GM12878 (cell line): ENCODE measurements around the gene ADARB1.

Experiments used
- EZH2 ChIP-seq: IDR thresholded peaks from 2 replicates; pipeline ENCODE4 v1.6.1; 2012; ENCODE audit warnings: low read depth, mild to moderate bottlenecking, control low read depth, inconsistent platforms, low read length, borderline replicate concordance; ENCODE audit not compliant: control insufficient read depth
- NFYB ChIP-seq: IDR thresholded peaks from 2 replicates; pipeline ENCODE4 v1.6.1; 2011; ENCODE audit warnings: low read depth, mild to moderate bottlenecking, low read length, improper control_type of control experiment, moderate library complexity; ENCODE audit not compliant: insufficient read depth
- ZNF274 ChIP-seq: IDR thresholded peaks from one replicate; pipeline ENCODE4 v1.8.0; 2011; ENCODE audit not compliant: insufficient read length, insufficient read depth

DNA sequence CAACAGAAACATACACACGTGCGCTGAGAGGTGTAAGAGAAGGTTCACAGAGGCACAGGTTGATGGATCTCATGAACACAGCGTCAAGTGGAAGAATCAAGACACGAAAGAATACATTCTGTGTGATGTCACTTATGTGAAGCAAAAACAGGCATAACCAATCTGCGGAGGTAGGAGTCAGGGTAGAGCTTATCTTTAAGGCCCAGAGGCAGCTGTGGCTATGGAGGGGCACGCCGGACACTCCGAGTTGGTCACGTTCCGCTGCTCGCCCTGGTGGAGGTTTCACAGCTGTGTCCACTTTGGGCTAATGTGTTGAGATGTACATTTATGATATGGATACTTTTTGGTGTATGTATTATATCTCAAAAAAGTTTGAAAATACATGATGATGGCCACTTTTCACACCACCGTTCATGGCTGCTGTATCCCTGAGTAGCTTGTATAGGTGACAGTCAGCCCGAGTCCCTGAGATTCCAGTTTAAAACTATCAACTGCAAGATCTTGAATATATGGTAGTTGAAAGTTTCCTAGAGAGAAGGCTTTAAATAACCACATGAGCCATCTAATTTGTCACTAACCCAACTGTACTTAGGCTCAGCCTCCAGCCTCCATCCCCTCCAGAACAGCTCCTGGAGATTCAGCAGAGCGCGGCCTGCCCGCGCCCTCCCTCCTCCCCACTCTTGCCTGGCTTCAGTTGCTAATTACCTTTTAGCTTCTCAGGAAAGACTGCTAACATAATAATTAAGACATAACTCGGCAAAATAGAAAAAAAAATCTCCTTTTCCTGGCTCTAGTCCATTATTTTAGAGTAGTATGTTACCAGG, 6.7 kb upstream of the ADARB1 start:
- no peak for TF ChIP-seq NFYB
- no peak for TF ChIP-seq EZH2
- no peak for TF ChIP-seq ZNF274
